Esophagus squamous epithelium (tissue), 4 donors: Measurements from ENCODE around the gene MKNK1.

Experiments used
- CTCF ChIP-seq, 6 experiments: fragments of 450-650 bp in 4 of 6; fragments of 200-600 bp in 2 of 6; sonication (generic) in 2 of 6; IDR thresholded peaks; one replicate each; pipeline ENCODE4 v1.5.1; 2016 to 2019; ENCODE audit warnings: antibody characterized with exemption in 6 of 6, mild to moderate bottlenecking in 4 of 6, moderate library complexity in 4 of 6
- POLR2A ChIP-seq, 4 donors: fragments of 450-650 bp; IDR thresholded peaks; one replicate each; pipeline ENCODE4 v1.6.1; 2017; ENCODE audit warnings: antibody characterized with exemption in 4 of 4, mild to moderate bottlenecking in 4 of 4, moderate library complexity in 3 of 4

GRCh38 chr1:46616277-46617107, 12.4 kb upstream of the MKNK1 start, which contains the start of gene MOB3C:
- TF ChIP-seq CTCF (IDR thresholded peaks at IDR 0.05) (no peak), POLR2A (IDR thresholded peaks at IDR 0.05) (peak in 2 of 4 donors; percentile 67 to 78)
